ENCODE results near the gene NEK11. TPM values are rescaled to one million over a fixed set of nuclear protein-coding genes. Genes with fewer than 3 reads are reported as not detected.

The NEK11 gene, protein sequence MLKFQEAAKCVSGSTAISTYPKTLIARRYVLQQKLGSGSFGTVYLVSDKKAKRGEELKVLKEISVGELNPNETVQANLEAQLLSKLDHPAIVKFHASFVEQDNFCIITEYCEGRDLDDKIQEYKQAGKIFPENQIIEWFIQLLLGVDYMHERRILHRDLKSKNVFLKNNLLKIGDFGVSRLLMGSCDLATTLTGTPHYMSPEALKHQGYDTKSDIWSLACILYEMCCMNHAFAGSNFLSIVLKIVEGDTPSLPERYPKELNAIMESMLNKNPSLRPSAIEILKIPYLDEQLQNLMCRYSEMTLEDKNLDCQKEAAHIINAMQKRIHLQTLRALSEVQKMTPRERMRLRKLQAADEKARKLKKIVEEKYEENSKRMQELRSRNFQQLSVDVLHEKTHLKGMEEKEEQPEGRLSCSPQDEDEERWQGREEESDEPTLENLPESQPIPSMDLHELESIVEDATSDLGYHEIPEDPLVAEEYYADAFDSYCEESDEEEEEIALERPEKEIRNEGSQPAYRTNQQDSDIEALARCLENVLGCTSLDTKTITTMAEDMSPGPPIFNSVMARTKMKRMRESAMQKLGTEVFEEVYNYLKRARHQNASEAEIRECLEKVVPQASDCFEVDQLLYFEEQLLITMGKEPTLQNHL
- total RNA-seq, result 1 to 10 TPM; 1.1 to 1.6 TPM

GRCh38 chr3:131026321-131027151, at the start of gene NEK11, which contains the start of gene ASTE1:
Gene NEK11 (plus strand): TSS chr3:131026877. CDS start chr3:131029709, 2,832 bp downstream.
Gene ASTE1 (minus strand): TSS chr3:131026825. CDS start chr3:131025306, 1,519 bp downstream.
- H3K4me3 Mint-ChIP-seq, result peak within 1 kb of the TSS; percentile 85
- H3K9me3 Mint-ChIP-seq, result peaks cover 9% of the 10 kb centered on the region
- peak within 1 kb of the TSS; percentile 98 for H3K27ac Mint-ChIP-seq
- H3K4me1 Mint-ChIP-seq, result peaks cover 47% of the 10 kb centered on the region
- DNase-seq, result peak; percentile 94
- ChIA-PET CTCF (interaction anchor here (0.8 to 1.2 kb wide), 4 partner anchors 10 to 133 kb away, joined by 3 to 4 read pairs (median 3); partner anchors contain the start of gene ATP2C1), POLR2A (interaction anchor here (0.6 to 1.1 kb wide), 4 partner anchors 11 to 735 kb away, joined by 3 to 6 read pairs (median 4); no protein-coding TSS in a partner anchor)
- H3K27me3 Mint-ChIP-seq, result no peaks in the 10 kb centered on the region
- H3K36me3 Mint-ChIP-seq (ENCODE audit: low read depth), result peaks cover 35% of the 10 kb centered on the region

- Mint-ChIP-seq H3K36me3 (ENCODE audit: low read depth) (peaks cover 18% of the 10 kb centered on the region), H3K27ac (no peak overlapping the region), H3K27me3 (no peaks in the 10 kb centered on the region), H3K9me3 (no peaks in the 10 kb centered on the region), H3K4me3 (no peak overlapping the region), H3K4me1 (no peaks in the 10 kb centered on the region)
- CTCF ChIA-PET, result interaction anchor here (1.5 kb wide), 1 partner anchor 32 kb away, joined by 3 read pairs; no protein-coding TSS in a partner anchor
- POLR2A ChIA-PET, result no interaction called here
- no peak for DNase-seq
Measured at GRCh38 chr3:130979117-130979516, 47.6 kb upstream of the NEK11 start.

DNA sequence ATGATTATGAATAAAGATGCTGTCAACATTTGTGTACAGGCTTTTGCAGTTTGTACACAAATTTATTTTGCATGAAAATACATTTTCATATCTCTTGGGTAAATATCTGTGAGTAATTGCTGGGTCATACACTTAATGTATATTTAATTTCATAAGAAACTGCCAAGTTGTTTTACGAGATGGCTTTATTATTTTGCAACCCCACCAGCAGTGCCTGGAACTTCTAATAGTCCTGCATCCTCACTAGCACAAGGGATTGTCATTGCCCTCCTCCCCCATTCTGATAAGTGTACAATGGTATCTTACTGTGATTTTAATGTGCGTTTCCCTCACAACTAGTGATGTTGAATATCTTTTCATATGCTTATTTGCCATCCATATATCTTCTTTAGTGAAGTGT, 45.2 kb upstream of the NEK11 start:
- no peaks in the 10 kb centered on the region for H3K4me1 Mint-ChIP-seq
- no peaks in the 10 kb centered on the region for H3K9me3 Mint-ChIP-seq
- no peak overlapping the region for H3K4me3 Mint-ChIP-seq
- ChIA-PET POLR2A (no interaction called here), CTCF (no interaction called here)
- no peak for DNase-seq
- peaks cover 21% of the 10 kb centered on the region for H3K36me3 Mint-ChIP-seq (ENCODE audit: low read depth)
- H3K27me3 Mint-ChIP-seq, result no peaks in the 10 kb centered on the region
- H3K27ac Mint-ChIP-seq, result no peak overlapping the region

GRCh38 chr3:130990282-130990681, 36.4 kb upstream of the NEK11 start:
- POLR2A ChIA-PET, result no interaction called here
- Mint-ChIP-seq H3K4me3 (no peak overlapping the region), H3K27me3 (no peaks in the 10 kb centered on the region), H3K9me3 (no peaks in the 10 kb centered on the region), H3K4me1 (no peaks in the 10 kb centered on the region), H3K27ac (no peak overlapping the region), H3K36me3 (ENCODE audit: low read depth) (peaks cover 16% of the 10 kb centered on the region)
- DNase-seq, result no peak
- CTCF ChIA-PET, result no interaction called here

DNA sequence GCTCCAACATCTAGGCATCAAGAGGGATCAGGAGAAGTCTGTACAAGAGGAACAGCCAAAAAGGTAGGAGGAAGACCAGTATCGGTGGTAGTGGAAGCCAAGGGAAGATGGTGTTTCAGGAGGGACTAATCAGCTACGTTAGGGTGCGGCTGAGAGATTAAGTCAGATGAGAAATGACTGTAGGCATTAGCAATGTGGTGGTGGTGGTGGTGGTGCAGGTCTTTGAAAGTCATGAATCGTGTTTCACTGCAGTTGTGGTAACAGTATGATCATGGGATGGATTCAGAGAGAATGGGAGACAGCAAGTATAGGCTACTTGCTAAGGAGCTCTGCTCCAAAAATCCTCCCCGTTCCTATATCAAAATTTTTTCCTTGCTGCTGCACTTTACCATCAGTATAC, 35.6 kb upstream of the NEK11 start:
- Mint-ChIP-seq H3K36me3 (ENCODE audit: low read depth) (peaks cover 13% of the 10 kb centered on the region), H3K4me3 (no peak overlapping the region), H3K27ac (no peak overlapping the region), H3K9me3 (no peaks in the 10 kb centered on the region), H3K4me1 (no peaks in the 10 kb centered on the region), H3K27me3 (no peaks in the 10 kb centered on the region)
- CTCF ChIA-PET, result interaction anchor here (1.0 kb wide), 1 partner anchor 54 kb away, joined by 4 read pairs; no protein-coding TSS in a partner anchor
- no peak for DNase-seq
- POLR2A ChIA-PET, result no interaction called here

DNA sequence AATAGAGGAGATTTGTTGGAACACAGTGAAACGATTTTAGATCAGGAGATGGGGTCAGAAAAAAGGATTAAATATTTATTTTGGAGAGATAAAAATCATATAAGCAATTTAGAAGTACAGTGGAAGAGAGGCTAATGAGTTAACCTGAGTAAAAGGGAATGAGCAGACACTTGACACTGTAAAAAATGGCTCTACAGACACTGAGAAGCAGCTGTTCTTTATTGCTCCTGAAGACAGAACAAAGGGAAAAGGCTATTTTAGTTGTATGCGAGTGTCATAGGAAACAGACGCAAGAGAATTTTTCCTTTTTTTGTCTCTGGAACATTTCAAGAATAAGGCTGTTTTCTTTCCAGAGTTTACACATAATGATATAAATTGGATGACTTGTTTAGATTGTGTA, 34.3 kb upstream of the NEK11 start:
- Mint-ChIP-seq H3K4me3 (no peak overlapping the region), H3K9me3 (no peaks in the 10 kb centered on the region), H3K36me3 (ENCODE audit: low read depth) (peaks cover 15% of the 10 kb centered on the region), H3K27me3 (no peaks in the 10 kb centered on the region), H3K27ac (no peak overlapping the region), H3K4me1 (no peaks in the 10 kb centered on the region)
- ChIA-PET CTCF (no interaction called here), POLR2A (no interaction called here)
- no peak for DNase-seq

GRCh38 chr3:130997289-130997688, 29.4 kb upstream of the NEK11 start:
- peaks cover 19% of the 10 kb centered on the region for H3K36me3 Mint-ChIP-seq (ENCODE audit: low read depth)
- ChIA-PET POLR2A (no interaction called here), CTCF (no interaction called here)
- DNase-seq, result no peak
- no peak overlapping the region for H3K4me3 Mint-ChIP-seq
- no peak overlapping the region for H3K27ac Mint-ChIP-seq
- H3K4me1 Mint-ChIP-seq, result peaks cover under 1% of the 10 kb centered on the region
- no peaks in the 10 kb centered on the region for H3K9me3 Mint-ChIP-seq
- no peaks in the 10 kb centered on the region for H3K27me3 Mint-ChIP-seq

GRCh38 chr3:131001071-131001470, 25.6 kb upstream of the NEK11 start:
- no peaks in the 10 kb centered on the region for H3K9me3 Mint-ChIP-seq
- H3K4me3 Mint-ChIP-seq, result no peak overlapping the region
- DNase-seq, result no peak
- peaks cover 15% of the 10 kb centered on the region for H3K4me1 Mint-ChIP-seq
- ChIA-PET POLR2A (no interaction called here), CTCF (no interaction called here)
- H3K27ac Mint-ChIP-seq, result no peak overlapping the region
- H3K36me3 Mint-ChIP-seq (ENCODE audit: low read depth), result peaks cover 33% of the 10 kb centered on the region
- H3K27me3 Mint-ChIP-seq, result no peaks in the 10 kb centered on the region

- no peaks in the 10 kb centered on the region for H3K9me3 Mint-ChIP-seq
- ChIA-PET CTCF (interaction anchor here (1.1 to 3.1 kb wide), 3 partner anchors 9 to 262 kb away, joined by 3 to 10 read pairs (median 4); no protein-coding TSS in a partner anchor), POLR2A (no interaction called here)
- peaks cover 36% of the 10 kb centered on the region for H3K36me3 Mint-ChIP-seq (ENCODE audit: low read depth)
- peak overlapping the region; percentile 3 for H3K27ac Mint-ChIP-seq
- peaks cover 15% of the 10 kb centered on the region for H3K4me1 Mint-ChIP-seq
- no peak overlapping the region for H3K4me3 Mint-ChIP-seq
- no peaks in the 10 kb centered on the region for H3K27me3 Mint-ChIP-seq
- DNase-seq, result no peak
Measured at GRCh38 chr3:131004603-131005002, 22.1 kb upstream of the NEK11 start.

DNA sequence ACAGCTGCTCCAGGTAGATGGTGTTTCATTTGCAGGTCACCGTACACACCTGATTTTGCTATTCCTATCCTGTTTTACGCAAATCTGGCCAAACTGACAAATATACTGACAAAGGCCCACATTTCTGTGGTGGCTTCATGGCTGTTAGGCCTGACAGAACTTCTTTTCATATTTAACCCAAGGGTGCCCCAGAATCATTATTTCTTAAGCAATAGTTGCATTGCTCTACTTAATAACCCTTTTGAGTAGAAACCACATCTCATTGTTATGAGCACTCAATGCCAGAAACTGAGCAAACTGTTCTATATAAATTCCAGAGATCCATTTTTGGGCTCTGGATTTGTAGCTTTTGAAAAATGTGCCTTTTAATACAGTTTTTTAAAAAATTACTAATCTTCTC, 19.4 kb upstream of the NEK11 start:
- no peak overlapping the region for H3K4me3 Mint-ChIP-seq
- peaks cover 14% of the 10 kb centered on the region for H3K4me1 Mint-ChIP-seq
- POLR2A ChIA-PET, result no interaction called here

GRCh38 chr3:131007782-131008181, 18.9 kb upstream of the NEK11 start:
- no peak for DNase-seq
- no peaks in the 10 kb centered on the region for H3K27me3 Mint-ChIP-seq
- no peak overlapping the region for H3K27ac Mint-ChIP-seq
- H3K36me3 Mint-ChIP-seq (ENCODE audit: low read depth), result peaks cover 40% of the 10 kb centered on the region
- H3K4me1 Mint-ChIP-seq, result peaks cover 13% of the 10 kb centered on the region
- no peak overlapping the region for H3K4me3 Mint-ChIP-seq
- CTCF ChIA-PET, result interaction anchor here (0.6 kb wide), 1 partner anchor 106 kb away, joined by 3 read pairs; no protein-coding TSS in a partner anchor
- no peaks in the 10 kb centered on the region for H3K9me3 Mint-ChIP-seq
- POLR2A ChIA-PET, result no interaction called here

More for the DNA sequence above, 19.4 kb upstream of the NEK11 start:
- H3K36me3 Mint-ChIP-seq (ENCODE audit: low read depth), result peaks cover 40% of the 10 kb centered on the region
- CTCF ChIA-PET, result interaction anchor here (0.6 kb wide), 1 partner anchor 106 kb away, joined by 3 read pairs; no protein-coding TSS in a partner anchor
- H3K27me3 Mint-ChIP-seq, result no peaks in the 10 kb centered on the region
- DNase-seq, result no peak
- H3K27ac Mint-ChIP-seq, result no peak overlapping the region
- no peaks in the 10 kb centered on the region for H3K9me3 Mint-ChIP-seq

DNA sequence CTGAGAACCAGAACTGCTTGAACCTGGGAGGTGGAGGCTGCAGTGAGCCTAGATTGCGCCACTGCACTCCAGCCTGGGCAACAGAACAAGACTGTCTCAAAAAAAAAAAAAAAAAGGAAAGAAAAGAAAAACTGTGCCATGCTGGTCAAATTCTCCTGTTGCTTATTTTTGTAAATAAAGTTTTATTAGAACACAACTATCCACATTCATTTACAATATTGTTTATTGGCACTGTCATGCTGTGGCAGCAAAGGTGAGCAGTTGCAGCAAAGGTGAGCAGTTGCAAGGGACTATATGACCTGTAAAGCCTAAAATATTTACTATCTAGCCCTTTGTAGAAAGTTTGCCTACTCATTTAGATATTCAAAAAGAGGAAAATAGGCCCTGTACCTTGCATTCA, 18.4 kb upstream of the NEK11 start:
- H3K27me3 Mint-ChIP-seq, result no peaks in the 10 kb centered on the region
- H3K4me1 Mint-ChIP-seq, result peaks cover 12% of the 10 kb centered on the region
- CTCF ChIA-PET, result no interaction called here
- no peaks in the 10 kb centered on the region for H3K9me3 Mint-ChIP-seq
- no peak for DNase-seq
- H3K36me3 Mint-ChIP-seq (ENCODE audit: low read depth), result peaks cover 45% of the 10 kb centered on the region
- POLR2A ChIA-PET, result no interaction called here
- H3K4me3 Mint-ChIP-seq, result no peak overlapping the region
- H3K27ac Mint-ChIP-seq, result no peak overlapping the region

All from activated CD4-positive, alpha-beta T cell treated with anti-CD3 and anti-CD28 coated beads, Interleukin-2, amount 10 ng/mL, durations not matched to agents 7 days and 5 days (primary cell).